Fibroblast of skin of back (primary cell): Measurements from ENCODE around the gene C1orf198.

ENCODE experiments used
- DNase-seq: peaks from one replicate; pipeline ENCODE4 v3.0.0-alpha.2; 2013

The C1orf198 gene

GRCh38 chr1:230807561-230808280 lies 60.6 kb downstream of the C1orf198 start:
- no peak for DNase-seq

GRCh38 chr1:230807029-230807428 lies 61.3 kb downstream of the C1orf198 start:
- no peak for DNase-seq

GRCh38 chr1:230806552-230806951 lies 61.8 kb downstream of the C1orf198 start:
- no peak for DNase-seq

- no peak for DNase-seq
These were observed 63.9 kb downstream of the C1orf198 start for GRCh38 chr1:230804396-230804795.

- DNase-seq: no peak
These were observed 67.2 kb downstream of the C1orf198 start for GRCh38 chr1:230800891-230801840.

- no peak for DNase-seq
These were observed 69.8 kb downstream of the C1orf198 start for GRCh38 chr1:230798491-230798890.

- DNase-seq: peak; percentile 71
These were observed 70.4 kb downstream of the C1orf198 start for GRCh38 chr1:230797942-230798365.

- DNase-seq: no peak
These were observed 70.9 kb downstream of the C1orf198 start for GRCh38 chr1:230797376-230797920.

GRCh38 chr1:230796626-230797025 lies 71.7 kb downstream of the C1orf198 start:
- DNase-seq: no peak

- no peak for DNase-seq
These were observed 73.3 kb downstream of the C1orf198 start for GRCh38 chr1:230794871-230795605.

GRCh38 chr1:230794431-230794830 lies 73.9 kb downstream of the C1orf198 start:
- DNase-seq: no peak

- DNase-seq: no peak
These were observed 74.9 kb downstream of the C1orf198 start for GRCh38 chr1:230793463-230793745.

- no peak for DNase-seq
These were observed 75.4 kb downstream of the C1orf198 start for GRCh38 chr1:230792691-230793462.

GRCh38 chr1:230791986-230792564 lies 76.2 kb downstream of the C1orf198 start:
- no peak for DNase-seq

- DNase-seq: no peak
These were observed 78.3 kb downstream of the C1orf198 start for GRCh38 chr1:230790026-230790425.

- no peak for DNase-seq
These were observed 79.6 kb downstream of the C1orf198 start for GRCh38 chr1:230788561-230789275.

- no peak for DNase-seq
These were observed 80.8 kb downstream of the C1orf198 start for GRCh38 chr1:230787471-230787870.
